ENCODE results near the gene SPIRE1.

DNA sequence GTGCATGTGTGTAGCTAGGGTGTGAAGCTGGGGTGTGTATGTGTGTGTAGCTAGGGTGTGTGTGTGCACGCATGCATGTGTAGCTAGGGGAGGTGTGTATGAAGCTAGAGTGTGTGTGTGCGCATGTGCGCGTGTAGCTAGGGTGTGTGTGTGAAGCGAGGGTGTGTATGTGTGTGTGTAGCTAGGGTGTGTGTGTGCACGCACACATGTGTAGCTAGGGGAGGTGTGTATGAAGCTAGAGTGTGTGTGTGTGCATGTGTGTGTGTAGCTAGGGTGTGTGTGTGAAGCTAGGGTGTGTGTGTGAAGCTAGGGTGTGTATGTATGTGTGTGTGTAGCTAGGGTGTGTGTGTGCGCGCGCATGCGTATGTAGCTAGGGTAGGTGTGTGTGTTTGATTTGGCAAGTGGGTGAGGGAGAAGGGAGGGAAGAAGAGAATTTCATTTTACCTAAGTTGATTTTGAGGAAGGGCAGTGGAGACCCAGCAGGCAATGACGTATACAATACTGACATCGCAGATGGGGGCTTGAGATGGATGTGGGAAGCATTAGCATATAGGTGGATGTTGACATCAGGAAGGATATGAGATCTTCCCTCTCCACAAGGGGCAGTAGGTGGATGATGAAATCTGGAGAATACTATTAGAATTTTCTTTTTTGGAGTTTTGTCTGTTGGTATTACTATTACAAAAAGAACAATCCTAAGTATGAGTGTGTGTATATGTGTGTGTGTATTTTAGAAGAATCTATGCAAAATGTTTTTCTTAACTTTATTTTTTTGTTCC, 179.4 kb downstream of the SPIRE1 start:
- TF ChIP-seq, protein P1, sequence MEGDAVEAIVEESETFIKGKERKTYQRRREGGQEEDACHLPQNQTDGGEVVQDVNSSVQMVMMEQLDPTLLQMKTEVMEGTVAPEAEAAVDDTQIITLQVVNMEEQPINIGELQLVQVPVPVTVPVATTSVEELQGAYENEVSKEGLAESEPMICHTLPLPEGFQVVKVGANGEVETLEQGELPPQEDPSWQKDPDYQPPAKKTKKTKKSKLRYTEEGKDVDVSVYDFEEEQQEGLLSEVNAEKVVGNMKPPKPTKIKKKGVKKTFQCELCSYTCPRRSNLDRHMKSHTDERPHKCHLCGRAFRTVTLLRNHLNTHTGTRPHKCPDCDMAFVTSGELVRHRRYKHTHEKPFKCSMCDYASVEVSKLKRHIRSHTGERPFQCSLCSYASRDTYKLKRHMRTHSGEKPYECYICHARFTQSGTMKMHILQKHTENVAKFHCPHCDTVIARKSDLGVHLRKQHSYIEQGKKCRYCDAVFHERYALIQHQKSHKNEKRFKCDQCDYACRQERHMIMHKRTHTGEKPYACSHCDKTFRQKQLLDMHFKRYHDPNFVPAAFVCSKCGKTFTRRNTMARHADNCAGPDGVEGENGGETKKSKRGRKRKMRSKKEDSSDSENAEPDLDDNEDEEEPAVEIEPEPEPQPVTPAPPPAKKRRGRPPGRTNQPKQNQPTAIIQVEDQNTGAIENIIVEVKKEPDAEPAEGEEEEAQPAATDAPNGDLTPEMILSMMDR (IDR thresholded peaks at IDR 0.05; ENCODE audit: insufficient read depth, low read length, poor library complexity, severe bottlenecking) = no peak
- no peak for TF ChIP-seq EZH2phosphoT487 (conservative IDR thresholded peaks at IDR 0.05; ENCODE audit: low read length)
